HEK293 (cell line): ENCODE measurements around the gene IGLL1.
A peak's percentile ranks its signal among the peaks of the same experiment; 100 is the strongest.

Experiments used
- CTCF ChIA-PET: fragments of 350-600 bp; formaldehyde crosslinking; extraction: SDS; loops from one replicate; lab custom pipeline; 2021; ENCODE audit warnings: antibody characterized with exemption; lab: Yijun Ruan, JAX
- POLR2A ChIA-PET: fragments of 300-600 bp; formaldehyde crosslinking; extraction: SDS; loops from one replicate; lab custom pipeline; 2020; ENCODE audit warnings: antibody characterized with exemption, inconsistent platforms; lab: Yijun Ruan, JAX
- H3K27ac ChIP-seq: fragments of 200-500 bp; sonication (Bioruptor generic); 2 replicates; pipeline ENCODE4 v1.5.1; 2014; ENCODE audit warnings: low read depth, low read length, control low read depth, inconsistent platforms; ENCODE audit errors: extremely low read depth
- H3K36me3 ChIP-seq, 2 experiments: fragments of 200-500 bp in 1 of 2; sonication (Bioruptor generic) in 1 of 2; 1 replicate in 1 of 2; 2 replicates in 1 of 2; pipeline ENCODE4 v1.5.1; 2014 to 2017; ENCODE audit warnings: inconsistent platforms in 2 of 2, low read length in 2 of 2; ENCODE audit not compliant: control insufficient read depth in 2 of 2, insufficient read depth in 1 of 2
- H3K4me1 ChIP-seq: fragments of 200-500 bp; sonication (Bioruptor generic); 2 replicates; pipeline ENCODE4 v1.5.1; 2014; ENCODE audit warnings: mild to moderate bottlenecking, low read length, inconsistent platforms; ENCODE audit not compliant: control insufficient read depth, insufficient read depth
- H3K4me3 ChIP-seq: 2 replicates; pipeline ENCODE4 v1.5.1; 2011; ENCODE audit warnings: low read depth, mild to moderate bottlenecking, control low read depth, low read length, moderate library complexity
- H3K9me3 ChIP-seq: fragments of 200-500 bp; sonication (Bioruptor generic); 2 replicates; pipeline ENCODE4 v1.5.1; 2014; ENCODE audit warnings: low read depth, low read length, inconsistent platforms; ENCODE audit not compliant: control insufficient read depth, insufficient read depth
- HOXA7 ChIP-seq: sonication (generic); formaldehyde crosslinking; IDR thresholded peaks from 2 replicates; pipeline ENCODE4 v1.8.1; 2022; ENCODE audit warnings: missing genetic modification reagents, borderline replicate concordance
- KLF16 ChIP-seq: fragments of 450-650 bp; formaldehyde crosslinking; IDR thresholded peaks from 2 replicates; pipeline ENCODE4 v1.5.1; 2017; ENCODE audit warnings: missing biosample characterization, missing genetic modification characterization
- KLF7 ChIP-seq: fragments of 450-650 bp; formaldehyde crosslinking; IDR thresholded peaks from 2 replicates; pipeline ENCODE4 v1.5.1; 2016; ENCODE audit warnings: missing biosample characterization, missing genetic modification characterization, borderline replicate concordance
- YY2 ChIP-seq: fragments of 450-650 bp; formaldehyde crosslinking; IDR thresholded peaks from 2 replicates; pipeline ENCODE4 v1.5.1; 2016; ENCODE audit warnings: missing biosample characterization, missing genetic modification characterization
- ZBTB8A ChIP-seq: fragments of 450-650 bp; formaldehyde crosslinking; IDR thresholded peaks from 2 replicates; pipeline ENCODE4 v1.5.1; 2016; ENCODE audit warnings: missing biosample characterization, missing genetic modification characterization
- ZFP69B ChIP-seq: fragments of 450-650 bp; formaldehyde crosslinking; IDR thresholded peaks from 2 replicates; pipeline ENCODE4 v1.5.1; 2016; ENCODE audit warnings: missing biosample characterization, missing genetic modification characterization
- ZIC2 ChIP-seq: fragments of 450-650 bp; formaldehyde crosslinking; IDR thresholded peaks from 2 replicates; pipeline ENCODE4 v1.5.1; 2016; ENCODE audit warnings: missing biosample characterization, missing genetic modification characterization
- ZNF19 ChIP-seq: fragments of 450-650 bp; formaldehyde crosslinking; IDR thresholded peaks from 2 replicates; pipeline ENCODE4; 2016; ENCODE audit warnings: missing biosample characterization, missing genetic modification characterization, low read depth
- ZNF2 ChIP-seq: fragments of 450-650 bp; formaldehyde crosslinking; IDR thresholded peaks from 2 replicates; pipeline ENCODE4 v1.5.1; 2016; ENCODE audit warnings: missing biosample characterization, missing genetic modification characterization
- ZNF24 ChIP-seq: fragments of 450-650 bp; formaldehyde crosslinking; IDR thresholded peaks from 2 replicates; pipeline ENCODE4 v1.5.1; 2016; ENCODE audit warnings: missing biosample characterization, missing genetic modification characterization
- ZNF311 ChIP-seq: fragments of 450-650 bp; formaldehyde crosslinking; IDR thresholded peaks from 2 replicates; pipeline ENCODE4 v1.5.1; 2017; ENCODE audit warnings: missing biosample characterization, missing genetic modification characterization, borderline replicate concordance
- ZNF394 ChIP-seq: fragments of 450-650 bp; formaldehyde crosslinking; IDR thresholded peaks from 2 replicates; pipeline ENCODE4 v1.5.1; 2016; ENCODE audit warnings: missing biosample characterization, missing genetic modification characterization, mild to moderate bottlenecking, moderate library complexity, borderline replicate concordance
- ZNF654 ChIP-seq: fragments of 450-650 bp; formaldehyde crosslinking; IDR thresholded peaks from 2 replicates; pipeline ENCODE4 v1.5.1; 2016; ENCODE audit warnings: low read depth, missing biosample characterization, missing genetic modification characterization
- ZNF658 ChIP-seq: fragments of 450-650 bp; formaldehyde crosslinking; IDR thresholded peaks from 2 replicates; pipeline ENCODE4; 2016; ENCODE audit warnings: missing biosample characterization, missing genetic modification characterization
- ZNF660 ChIP-seq: fragments of 450-650 bp; IDR thresholded peaks from 2 replicates; pipeline ENCODE4 v1.5.1; 2018; ENCODE audit warnings: missing biosample characterization, mild to moderate bottlenecking, missing genetic modification characterization
- ZNF768 ChIP-seq: fragments of 450-650 bp; formaldehyde crosslinking; IDR thresholded peaks from 2 replicates; pipeline ENCODE4 v1.5.1; 2018; ENCODE audit warnings: missing biosample characterization, mild to moderate bottlenecking, missing genetic modification characterization
- ZNF776 ChIP-seq: fragments of 450-650 bp; formaldehyde crosslinking; IDR thresholded peaks from 2 replicates; pipeline ENCODE4 v1.5.0; 2017; ENCODE audit warnings: missing biosample characterization, missing genetic modification characterization, borderline replicate concordance
- ZNF791 ChIP-seq: fragments of 450-650 bp; formaldehyde crosslinking; IDR thresholded peaks from 2 replicates; pipeline ENCODE4 v1.5.1; 2016; ENCODE audit warnings: missing biosample characterization, missing genetic modification characterization
- ZNF837 ChIP-seq: fragments of 450-650 bp; formaldehyde crosslinking; IDR thresholded peaks from 2 replicates; pipeline ENCODE4 v1.5.1; 2016; ENCODE audit warnings: missing biosample characterization, missing genetic modification characterization
- ZSCAN30 ChIP-seq: fragments of 450-650 bp; IDR thresholded peaks from 2 replicates; pipeline ENCODE4 v1.5.1; 2018; ENCODE audit warnings: missing biosample characterization, mild to moderate bottlenecking, missing genetic modification characterization, moderate library complexity
- TF ChIP-seq, protein P1 (sequence below): fragments of 450-650 bp; formaldehyde crosslinking; IDR thresholded peaks from 2 replicates; pipeline ENCODE4 v1.5.1; 2016; ENCODE audit warnings: missing biosample characterization, missing genetic modification characterization
- TF ChIP-seq, protein P2 (sequence below): fragments of 450-650 bp; formaldehyde crosslinking; IDR thresholded peaks from 2 replicates; pipeline ENCODE4 v1.5.1; 2016; ENCODE audit warnings: missing biosample characterization, missing genetic modification characterization
- TF ChIP-seq, protein P3 (sequence below): fragments of 450-650 bp; formaldehyde crosslinking; IDR thresholded peaks from 2 replicates; pipeline ENCODE4 v1.5.1; 2016; ENCODE audit warnings: missing biosample characterization, missing genetic modification characterization
- TF ChIP-seq, protein P4 (sequence below): fragments of 450-650 bp; formaldehyde crosslinking; IDR thresholded peaks from 2 replicates; pipeline ENCODE4 v1.5.1; 2016; ENCODE audit warnings: missing biosample characterization, missing genetic modification characterization
- TF ChIP-seq, protein P5 (sequence below): fragments of 450-650 bp; formaldehyde crosslinking; IDR thresholded peaks from 2 replicates; pipeline ENCODE4; 2016; ENCODE audit warnings: missing biosample characterization, missing genetic modification characterization
- TF ChIP-seq, protein P6 (sequence below): fragments of 450-650 bp; formaldehyde crosslinking; optimal IDR thresholded peaks from 2 replicates; pipeline ENCODE3; 2016; ENCODE audit warnings: missing biosample characterization, mild to moderate bottlenecking, missing genetic modification characterization

Gene IGLL1

DNA sequence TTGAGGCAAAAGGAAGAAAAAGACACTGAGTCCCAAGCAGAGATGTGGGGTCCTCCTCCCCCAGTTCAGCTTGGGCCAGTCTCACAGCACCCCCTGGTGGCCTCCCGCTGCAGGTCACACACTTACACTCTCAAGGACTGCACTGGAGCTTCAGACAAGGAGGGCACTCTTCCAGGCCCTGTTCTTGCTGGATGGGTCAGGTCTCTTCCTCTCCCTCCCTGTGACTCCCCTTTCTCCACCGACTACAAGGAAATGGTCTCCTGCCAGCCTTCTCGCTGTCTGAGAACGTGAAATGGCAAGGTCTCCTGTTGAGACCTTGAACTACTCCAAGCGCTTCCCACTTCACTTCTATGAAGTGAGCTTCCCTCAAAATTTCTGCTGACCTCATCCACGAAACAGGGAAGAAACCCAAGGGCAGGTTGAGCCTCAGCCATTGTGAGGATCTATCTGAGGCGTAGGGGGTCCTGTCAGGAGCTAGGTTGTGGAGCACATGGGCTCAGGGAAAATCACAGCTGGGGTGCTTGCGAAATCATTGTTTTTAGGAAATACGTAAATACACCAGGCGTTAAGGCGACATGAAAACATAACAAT lies 11.2 kb upstream of the IGLL1 start:
- Histone ChIP-seq H3K27ac (no peak overlapping the region), H3K4me3 (no peak overlapping the region), H3K9me3 (no peaks in the 10 kb centered on the region), H3K36me3 (no peaks in the 10 kb centered on the region), H3K4me1 (no peaks in the 10 kb centered on the region)
- CTCF ChIA-PET: interaction anchor here (0.6 to 4.5 kb wide), 37 partner anchors 9 to 483 kb away, joined by 3 to 50 read pairs (median 5); partner anchors contain the start of genes IGLL1 and ZNF70
- TF ChIP-seq ZNF2 (0 out of 2 replicates have a peak, but pooled peaks have one; percentile 56), ZFP69B (tag by site-specific recombination) (no peak), ZIC2 (no peak), KLF16 (no peak), ZNF654 (tag by site-specific recombination) (peak; percentile 70), ZNF19 (tag by site-specific recombination) (no peak), ZBTB8A (tag by site-specific recombination) (no peak), ZNF660 (tag by site-specific recombination) (no peak)
- TF ChIP-seq, protein P1, sequence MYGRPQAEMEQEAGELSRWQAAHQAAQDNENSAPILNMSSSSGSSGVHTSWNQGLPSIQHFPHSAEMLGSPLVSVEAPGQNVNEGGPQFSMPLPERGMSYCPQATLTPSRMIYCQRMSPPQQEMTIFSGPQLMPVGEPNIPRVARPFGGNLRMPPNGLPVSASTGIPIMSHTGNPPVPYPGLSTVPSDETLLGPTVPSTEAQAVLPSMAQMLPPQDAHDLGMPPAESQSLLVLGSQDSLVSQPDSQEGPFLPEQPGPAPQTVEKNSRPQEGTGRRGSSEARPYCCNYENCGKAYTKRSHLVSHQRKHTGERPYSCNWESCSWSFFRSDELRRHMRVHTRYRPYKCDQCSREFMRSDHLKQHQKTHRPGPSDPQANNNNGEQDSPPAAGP (tag by site-specific recombination): no peak
- TF ChIP-seq, protein P2, sequence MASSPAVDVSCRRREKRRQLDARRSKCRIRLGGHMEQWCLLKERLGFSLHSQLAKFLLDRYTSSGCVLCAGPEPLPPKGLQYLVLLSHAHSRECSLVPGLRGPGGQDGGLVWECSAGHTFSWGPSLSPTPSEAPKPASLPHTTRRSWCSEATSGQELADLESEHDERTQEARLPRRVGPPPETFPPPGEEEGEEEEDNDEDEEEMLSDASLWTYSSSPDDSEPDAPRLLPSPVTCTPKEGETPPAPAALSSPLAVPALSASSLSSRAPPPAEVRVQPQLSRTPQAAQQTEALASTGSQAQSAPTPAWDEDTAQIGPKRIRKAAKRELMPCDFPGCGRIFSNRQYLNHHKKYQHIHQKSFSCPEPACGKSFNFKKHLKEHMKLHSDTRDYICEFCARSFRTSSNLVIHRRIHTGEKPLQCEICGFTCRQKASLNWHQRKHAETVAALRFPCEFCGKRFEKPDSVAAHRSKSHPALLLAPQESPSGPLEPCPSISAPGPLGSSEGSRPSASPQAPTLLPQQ (tag by site-specific recombination): 0 out of 2 replicates have a peak, but pooled peaks have one; percentile 23
- TF ChIP-seq, protein P3, sequence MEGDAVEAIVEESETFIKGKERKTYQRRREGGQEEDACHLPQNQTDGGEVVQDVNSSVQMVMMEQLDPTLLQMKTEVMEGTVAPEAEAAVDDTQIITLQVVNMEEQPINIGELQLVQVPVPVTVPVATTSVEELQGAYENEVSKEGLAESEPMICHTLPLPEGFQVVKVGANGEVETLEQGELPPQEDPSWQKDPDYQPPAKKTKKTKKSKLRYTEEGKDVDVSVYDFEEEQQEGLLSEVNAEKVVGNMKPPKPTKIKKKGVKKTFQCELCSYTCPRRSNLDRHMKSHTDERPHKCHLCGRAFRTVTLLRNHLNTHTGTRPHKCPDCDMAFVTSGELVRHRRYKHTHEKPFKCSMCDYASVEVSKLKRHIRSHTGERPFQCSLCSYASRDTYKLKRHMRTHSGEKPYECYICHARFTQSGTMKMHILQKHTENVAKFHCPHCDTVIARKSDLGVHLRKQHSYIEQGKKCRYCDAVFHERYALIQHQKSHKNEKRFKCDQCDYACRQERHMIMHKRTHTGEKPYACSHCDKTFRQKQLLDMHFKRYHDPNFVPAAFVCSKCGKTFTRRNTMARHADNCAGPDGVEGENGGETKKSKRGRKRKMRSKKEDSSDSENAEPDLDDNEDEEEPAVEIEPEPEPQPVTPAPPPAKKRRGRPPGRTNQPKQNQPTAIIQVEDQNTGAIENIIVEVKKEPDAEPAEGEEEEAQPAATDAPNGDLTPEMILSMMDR (tag by site-specific recombination): peak; percentile 80
- TF ChIP-seq, all 188 proteins: peak for 4
- POLR2A ChIA-PET: interaction anchor here (0.5 kb wide), 1 partner anchor 139 kb away, joined by 5 read pairs; no protein-coding TSS in a partner anchor

DNA sequence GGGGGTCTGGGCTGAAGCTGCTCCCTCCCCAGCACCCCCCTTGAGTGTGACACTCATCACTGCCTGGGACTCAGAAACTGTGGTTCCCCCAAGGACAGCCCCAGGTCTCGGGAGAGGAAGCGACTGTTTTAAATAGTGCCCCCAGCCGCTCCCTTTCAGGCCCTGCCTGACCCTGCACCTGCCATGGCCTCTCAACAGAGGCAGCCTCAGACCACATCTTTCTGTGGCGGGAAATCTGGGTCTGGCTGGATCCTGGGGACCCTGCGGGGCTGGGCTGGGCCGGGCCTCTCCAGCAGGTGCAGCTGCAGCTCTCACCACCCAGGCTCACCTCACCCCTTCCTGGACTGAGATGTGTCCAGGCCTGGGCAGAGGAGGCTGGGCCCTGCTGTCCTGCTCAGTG lies 3.7 kb upstream of the IGLL1 start:
- Histone ChIP-seq H3K4me1 (no peaks in the 10 kb centered on the region), H3K36me3 (no peaks in the 10 kb centered on the region), H3K4me3 (no peak overlapping the region), H3K27ac (no peak overlapping the region), H3K9me3 (no peaks in the 10 kb centered on the region)
- TF ChIP-seq, protein P4, sequence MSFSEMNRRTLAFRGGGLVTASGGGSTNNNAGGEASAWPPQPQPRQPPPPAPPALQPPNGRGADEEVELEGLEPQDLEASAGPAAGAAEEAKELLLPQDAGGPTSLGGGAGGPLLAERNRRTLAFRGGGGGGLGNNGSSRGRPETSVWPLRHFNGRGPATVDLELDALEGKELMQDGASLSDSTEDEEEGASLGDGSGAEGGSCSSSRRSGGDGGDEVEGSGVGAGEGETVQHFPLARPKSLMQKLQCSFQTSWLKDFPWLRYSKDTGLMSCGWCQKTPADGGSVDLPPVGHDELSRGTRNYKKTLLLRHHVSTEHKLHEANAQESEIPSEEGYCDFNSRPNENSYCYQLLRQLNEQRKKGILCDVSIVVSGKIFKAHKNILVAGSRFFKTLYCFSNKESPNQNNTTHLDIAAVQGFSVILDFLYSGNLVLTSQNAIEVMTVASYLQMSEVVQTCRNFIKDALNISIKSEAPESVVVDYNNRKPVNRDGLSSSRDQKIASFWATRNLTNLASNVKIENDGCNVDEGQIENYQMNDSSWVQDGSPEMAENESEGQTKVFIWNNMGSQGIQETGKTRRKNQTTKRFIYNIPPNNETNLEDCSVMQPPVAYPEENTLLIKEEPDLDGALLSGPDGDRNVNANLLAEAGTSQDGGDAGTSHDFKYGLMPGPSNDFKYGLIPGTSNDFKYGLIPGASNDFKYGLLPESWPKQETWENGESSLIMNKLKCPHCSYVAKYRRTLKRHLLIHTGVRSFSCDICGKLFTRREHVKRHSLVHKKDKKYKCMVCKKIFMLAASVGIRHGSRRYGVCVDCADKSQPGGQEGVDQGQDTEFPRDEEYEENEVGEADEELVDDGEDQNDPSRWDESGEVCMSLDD (tag by site-specific recombination): no peak
- TF ChIP-seq ZNF24 (no peak), KLF7 (no peak), ZNF394 (tag by site-specific recombination) (no peak), ZNF658 (tag by site-specific recombination) (no peak), ZIC2 (no peak), YY2 (tag by site-specific recombination) (no peak), ZNF791 (no peak), ZNF776 (tag by site-specific recombination) (no peak), HOXA7 (CRISPR knock-in tag) (no peak), ZSCAN30 (tag by site-specific recombination) (no peak), ZNF768 (tag by site-specific recombination) (no peak), ZNF837 (tag by site-specific recombination) (no peak), ZNF311 (tag by site-specific recombination) (no peak)
- TF ChIP-seq, protein P5, sequence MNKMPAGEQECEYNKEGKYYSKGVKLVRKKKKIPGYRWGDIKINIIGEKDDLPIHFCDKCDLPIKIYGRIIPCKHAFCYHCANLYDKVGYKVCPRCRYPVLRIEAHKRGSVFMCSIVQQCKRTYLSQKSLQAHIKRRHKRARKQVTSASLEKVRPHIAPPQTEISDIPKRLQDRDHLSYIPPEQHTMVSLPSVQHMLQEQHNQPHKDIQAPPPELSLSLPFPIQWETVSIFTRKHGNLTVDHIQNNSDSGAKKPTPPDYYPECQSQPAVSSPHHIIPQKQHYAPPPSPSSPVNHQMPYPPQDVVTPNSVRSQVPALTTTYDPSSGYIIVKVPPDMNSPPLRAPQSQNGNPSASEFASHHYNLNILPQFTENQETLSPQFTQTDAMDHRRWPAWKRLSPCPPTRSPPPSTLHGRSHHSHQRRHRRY (tag by site-specific recombination): no peak
- TF ChIP-seq, protein P6, sequence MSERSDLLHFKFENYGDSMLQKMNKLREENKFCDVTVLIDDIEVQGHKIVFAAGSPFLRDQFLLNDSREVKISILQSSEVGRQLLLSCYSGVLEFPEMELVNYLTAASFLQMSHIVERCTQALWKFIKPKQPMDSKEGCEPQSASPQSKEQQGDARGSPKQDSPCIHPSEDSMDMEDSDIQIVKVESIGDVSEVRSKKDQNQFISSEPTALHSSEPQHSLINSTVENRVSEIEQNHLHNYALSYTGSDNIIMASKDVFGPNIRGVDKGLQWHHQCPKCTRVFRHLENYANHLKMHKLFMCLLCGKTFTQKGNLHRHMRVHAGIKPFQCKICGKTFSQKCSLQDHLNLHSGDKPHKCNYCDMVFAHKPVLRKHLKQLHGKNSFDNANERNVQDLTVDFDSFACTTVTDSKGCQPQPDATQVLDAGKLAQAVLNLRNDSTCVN (tag by site-specific recombination): no peak
- CTCF ChIA-PET: interaction anchor here (8.3 kb wide), 1 partner anchor 8 kb away, joined by 50 read pairs; no protein-coding TSS in a partner anchor
- POLR2A ChIA-PET: no interaction called here
